Neural cell (in vitro differentiated cells): ENCODE results near the gene TMEM9. TPM values are rescaled to one million over a fixed set of nuclear protein-coding genes. Genes with fewer than 3 reads are reported as not detected.

Experiments
- H2AFZ ChIP-seq: fragments of 200-600, 300-800 bp; sonication (generic), shearing (Covaris generic); 2 replicates; pipeline ENCODE4 v1.6.0; 2014; ENCODE audit warnings: low read depth, mild to moderate bottlenecking, antibody characterized with exemption, low read length, moderate library complexity
- H3F3A ChIP-seq: fragments of 200-600 bp; shearing (Covaris generic); 2 replicates; pipeline ENCODE4 v1.6.1; 2016; ENCODE audit warnings: mild to moderate bottlenecking, moderate library complexity, mixed read lengths, antibody characterized with exemption, low read length; ENCODE audit not compliant: insufficient read depth, poor library complexity, severe bottlenecking
- H3K27ac ChIP-seq: fragments of 200-600, 300-800 bp; sonication (generic), shearing (Covaris generic); 2 replicates; pipeline ENCODE4 v1.5.1; 2014; ENCODE audit warnings: mild to moderate bottlenecking, low read length, moderate library complexity
- H3K27me3 ChIP-seq: fragments of 300-800, 200-600 bp; sonication (generic), shearing (Covaris generic); 2 replicates; pipeline ENCODE4 v1.6.0; 2014; ENCODE audit warnings: mild to moderate bottlenecking, low read depth, low read length, moderate library complexity; ENCODE audit not compliant: insufficient read depth
- H3K36me3 ChIP-seq: fragments of 300-800, 200-600 bp; sonication (generic), shearing (Covaris generic); 2 replicates; pipeline ENCODE4 v1.5.1; 2014; ENCODE audit warnings: mild to moderate bottlenecking, antibody characterized with exemption, low read length, moderate library complexity; ENCODE audit not compliant: insufficient read depth
- H3K4me2 ChIP-seq: fragments of 300-800, 200-600 bp; sonication (generic), shearing (Covaris generic); 2 replicates; pipeline ENCODE4 v1.6.0; 2014; ENCODE audit warnings: mild to moderate bottlenecking, low read length
- H3K4me3 ChIP-seq: fragments of 300-800, 200-600 bp; sonication (generic), shearing (Covaris generic); 2 replicates; pipeline ENCODE4 v1.5.1; 2014; ENCODE audit warnings: mild to moderate bottlenecking, low read length, moderate library complexity
- H3K79me2 ChIP-seq: fragments of 200-600 bp; shearing (Covaris generic); replicated peaks from 2 replicates; pipeline ENCODE4 v1.6.0; 2014; ENCODE audit warnings: mild to moderate bottlenecking, low read length, moderate library complexity; ENCODE audit not compliant: insufficient read depth
- H3K9ac ChIP-seq: fragments of 300-800, 200-600 bp; sonication (generic), shearing (Covaris generic); 2 replicates; pipeline ENCODE4 v1.6.1; 2016; ENCODE audit warnings: mild to moderate bottlenecking, low read length, mixed read lengths
- H3K9me2 ChIP-seq: fragments of 200-600 bp; shearing (Covaris generic); 2 replicates; pipeline ENCODE4 v1.6.1; 2016; ENCODE audit warnings: mild to moderate bottlenecking, low read length, mixed read lengths; ENCODE audit not compliant: insufficient read depth
- H3K9me3 ChIP-seq: fragments of 200-600, 300-800 bp; sonication (generic), shearing (Covaris generic); 2 replicates; pipeline ENCODE4 v1.6.1; 2016; ENCODE audit warnings: mild to moderate bottlenecking, mixed run types, low read length, moderate library complexity, mixed read lengths
- H4K20me1 ChIP-seq: fragments of 200-600 bp; shearing (Covaris generic); 2 replicates; pipeline ENCODE4 v1.6.1; 2016; ENCODE audit warnings: mild to moderate bottlenecking, mixed run types; ENCODE audit not compliant: insufficient read depth
- CTCF ChIP-seq: fragments of 450-650 bp; IDR thresholded peaks from 2 replicates; pipeline ENCODE4 v1.5.1; 2014; ENCODE audit warnings: antibody characterized with exemption, mild to moderate bottlenecking, moderate library complexity; ENCODE audit not compliant: poor library complexity, severe bottlenecking
- EP300 ChIP-seq: fragments of 450-650 bp; conservative IDR thresholded peaks from 2 replicates; pipeline ENCODE4 v1.6.1; 2014; ENCODE audit warnings: antibody characterized with exemption, mild to moderate bottlenecking, moderate library complexity; ENCODE audit not compliant: poor library complexity, severe bottlenecking
- EZH2 ChIP-seq: fragments of 200-600, 300-800 bp; shearing (Covaris generic), sonication (generic); IDR thresholded peaks from 2 replicates; pipeline ENCODE4 v1.6.1; 2014; ENCODE audit warnings: antibody characterized with exemption, low read length, borderline replicate concordance, mild to moderate bottlenecking; ENCODE audit not compliant: insufficient read depth, poor library complexity, severe bottlenecking
- MXI1 ChIP-seq: fragments of 450-650 bp; conservative IDR thresholded peaks from 2 replicates; pipeline ENCODE4 v1.6.1; 2014; ENCODE audit warnings: antibody characterized with exemption, mild to moderate bottlenecking; ENCODE audit not compliant: poor library complexity, severe bottlenecking
- POLR2AphosphoS5 ChIP-seq: IDR thresholded peaks from 2 replicates; pipeline ENCODE4 v1.6.1; 2012
- RAD21 ChIP-seq: fragments of 450-650 bp; conservative IDR thresholded peaks from 2 replicates; pipeline ENCODE4 v1.6.1; 2014; ENCODE audit warnings: antibody characterized with exemption, mild to moderate bottlenecking, moderate library complexity
- REST ChIP-seq: IDR thresholded peaks from 2 replicates; pipeline ENCODE4 v1.6.1; 2012; ENCODE audit warnings: borderline replicate concordance
- SMC3 ChIP-seq: fragments of 450-650 bp; conservative IDR thresholded peaks from 2 replicates; pipeline ENCODE4 v1.6.1; 2014; ENCODE audit warnings: antibody characterized with exemption, mild to moderate bottlenecking, moderate library complexity; ENCODE audit not compliant: poor library complexity
- TAF1 ChIP-seq: IDR thresholded peaks from 2 replicates; pipeline ENCODE4 v1.6.1; 2012; ENCODE audit warnings: low read depth
- polyA plus RNA-seq: library from polyadenylated mRNA; depleted of rRNA; stranded (reverse); fragments of >200 nt; gene quantifications from 2 replicates; pipeline ENCODE4 v1.2.3, GENCODE V29; 2014

The TMEM9 gene
- polyA plus RNA-seq, 1 donor from 2014 or later = 182 TPM

- no peaks in the 10 kb centered on the region for H3K36me3 ChIP-seq
- H3K79me2 ChIP-seq = no peaks in the 10 kb centered on the region
- TF ChIP-seq EP300 (no peak), SMC3 (no peak), POLR2AphosphoS5 (no peak), EZH2 (no peak), REST (no peak), RAD21 (no peak), MXI1 (no peak), CTCF (no peak), TAF1 (no peak)
- no peak overlapping the region for H3K4me2 ChIP-seq
- H3K9me2 ChIP-seq = no peaks in the 10 kb centered on the region
- no peak overlapping the region for H3K4me3 ChIP-seq
- H3K9ac ChIP-seq = no peak overlapping the region
- H4K20me1 ChIP-seq = no peaks in the 10 kb centered on the region
- no peaks in the 10 kb centered on the region for H3K9me3 ChIP-seq
- H2AFZ ChIP-seq = no peak overlapping the region
- H3K27me3 ChIP-seq = no peaks in the 10 kb centered on the region
- no peak overlapping the region for H3K27ac ChIP-seq
- peaks cover 3% of the 10 kb centered on the region for H3F3A ChIP-seq
Measured at GRCh38 chr1:201104141-201104540, 50.1 kb downstream of the TMEM9 start.

GRCh38 chr1:201103666-201104065 is 50.6 kb downstream of the TMEM9 start:
- H3K79me2 ChIP-seq = no peaks in the 10 kb centered on the region
- H4K20me1 ChIP-seq = no peaks in the 10 kb centered on the region
- no peaks in the 10 kb centered on the region for H3K36me3 ChIP-seq
- no peaks in the 10 kb centered on the region for H3K9me3 ChIP-seq
- no peaks in the 10 kb centered on the region for H3K27me3 ChIP-seq
- no peak overlapping the region for H2AFZ ChIP-seq
- H3K4me3 ChIP-seq = no peak overlapping the region
- no peak overlapping the region for H3K4me2 ChIP-seq
- TF ChIP-seq SMC3 (no peak), REST (no peak), EP300 (no peak), TAF1 (no peak), MXI1 (no peak)
- no peaks in the 10 kb centered on the region for H3K9me2 ChIP-seq
- H3K9ac ChIP-seq = no peak overlapping the region
- H3K27ac ChIP-seq = no peak overlapping the region
- peaks cover 3% of the 10 kb centered on the region for H3F3A ChIP-seq
